Parathyroid adenoma (tissue), 2 donors: ENCODE data around the gene AKIRIN2.

Experiments used
- H2AFZ ChIP-seq: fragments of 300-600 bp; sonication (generic); one replicate; pipeline ENCODE4 v1.7.0; 2017; ENCODE audit warnings: antibody characterized with exemption, mild to moderate bottlenecking
- H3K27ac ChIP-seq: fragments of 300-600 bp; sonication (generic); one replicate; pipeline ENCODE4 v1.7.0; 2017
- H3K27me3 ChIP-seq: fragments of 300-600 bp; sonication (generic); one replicate; pipeline ENCODE4 v1.7.0; 2017; ENCODE audit warnings: low read length; ENCODE audit not compliant: control insufficient read depth, insufficient read depth
- H3K36me3 ChIP-seq: fragments of 300-600 bp; sonication (generic); one replicate; pipeline ENCODE4 v1.7.0; 2017; ENCODE audit warnings: low read length; ENCODE audit not compliant: control insufficient read depth, insufficient read depth
- H3K4me1 ChIP-seq: fragments of 300-600 bp; sonication (generic); one replicate; pipeline ENCODE4 v1.7.0; 2017; ENCODE audit warnings: control low read depth
- H3K4me2 ChIP-seq: fragments of 300-600 bp; sonication (generic); one replicate; pipeline ENCODE4 v1.7.0; 2017; ENCODE audit warnings: low read length
- H3K4me3 ChIP-seq: fragments of 300-600 bp; sonication (generic); one replicate; pipeline ENCODE4 v1.7.0; 2017; ENCODE audit warnings: low read depth, low read length
- H3K79me2 ChIP-seq: fragments of 300-600 bp; sonication (generic); one replicate; pipeline ENCODE4 v1.7.0; 2017; ENCODE audit warnings: control low read depth
- H3K9ac ChIP-seq: fragments of 300-600 bp; sonication (generic); one replicate; pipeline ENCODE4 v1.7.0; 2017; ENCODE audit warnings: mild to moderate bottlenecking
- H3K9me3 ChIP-seq: fragments of 300-600 bp; sonication (generic); one replicate; pipeline ENCODE4 v1.7.0; 2017; ENCODE audit warnings: low read length; ENCODE audit not compliant: control insufficient read depth
- TF ChIP-seq, protein P1 (sequence below): fragments of 300-600 bp; sonication (generic); IDR thresholded peaks from one replicate; pipeline ENCODE4 v1.7.0; 2017; ENCODE audit warnings: antibody characterized with exemption, mild to moderate bottlenecking
- donor health status: primary hyperparathyroidism.

The AKIRIN2 gene

DNA sequence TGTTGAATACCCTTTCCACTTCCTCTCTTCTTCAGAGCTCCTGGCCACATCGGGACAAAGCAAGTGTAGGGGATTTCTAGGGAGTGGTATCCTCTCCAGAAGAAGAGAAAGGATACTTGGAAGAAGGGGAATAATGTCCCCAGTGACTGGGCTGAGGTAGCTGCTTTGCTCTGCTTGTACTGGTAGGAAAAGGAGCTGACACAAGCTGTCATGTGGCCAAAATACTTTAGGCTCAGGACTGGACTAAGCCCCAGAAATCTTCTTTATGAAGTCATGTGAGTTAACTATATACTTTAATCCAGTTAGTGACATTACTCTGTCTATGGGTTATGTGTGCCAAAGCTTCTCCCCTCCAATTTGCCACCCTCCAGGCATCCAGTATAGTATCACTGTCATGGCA is 40.5 kb downstream of the AKIRIN2 start:
- TF ChIP-seq, protein P1, sequence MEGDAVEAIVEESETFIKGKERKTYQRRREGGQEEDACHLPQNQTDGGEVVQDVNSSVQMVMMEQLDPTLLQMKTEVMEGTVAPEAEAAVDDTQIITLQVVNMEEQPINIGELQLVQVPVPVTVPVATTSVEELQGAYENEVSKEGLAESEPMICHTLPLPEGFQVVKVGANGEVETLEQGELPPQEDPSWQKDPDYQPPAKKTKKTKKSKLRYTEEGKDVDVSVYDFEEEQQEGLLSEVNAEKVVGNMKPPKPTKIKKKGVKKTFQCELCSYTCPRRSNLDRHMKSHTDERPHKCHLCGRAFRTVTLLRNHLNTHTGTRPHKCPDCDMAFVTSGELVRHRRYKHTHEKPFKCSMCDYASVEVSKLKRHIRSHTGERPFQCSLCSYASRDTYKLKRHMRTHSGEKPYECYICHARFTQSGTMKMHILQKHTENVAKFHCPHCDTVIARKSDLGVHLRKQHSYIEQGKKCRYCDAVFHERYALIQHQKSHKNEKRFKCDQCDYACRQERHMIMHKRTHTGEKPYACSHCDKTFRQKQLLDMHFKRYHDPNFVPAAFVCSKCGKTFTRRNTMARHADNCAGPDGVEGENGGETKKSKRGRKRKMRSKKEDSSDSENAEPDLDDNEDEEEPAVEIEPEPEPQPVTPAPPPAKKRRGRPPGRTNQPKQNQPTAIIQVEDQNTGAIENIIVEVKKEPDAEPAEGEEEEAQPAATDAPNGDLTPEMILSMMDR, result no peak
- no peaks in the 10 kb centered on the region for H3K9me3 ChIP-seq
- H2AFZ ChIP-seq, result no peak overlapping the region
- H3K36me3 ChIP-seq, result no peaks in the 10 kb centered on the region
- H3K27ac ChIP-seq, result no peak overlapping the region
- no peaks in the 10 kb centered on the region for H3K27me3 ChIP-seq
- H3K4me2 ChIP-seq, result no peak overlapping the region
- no peak overlapping the region for H3K4me3 ChIP-seq
- H3K79me2 ChIP-seq, result no peaks in the 10 kb centered on the region
- no peaks in the 10 kb centered on the region for H3K4me1 ChIP-seq
- no peak overlapping the region for H3K9ac ChIP-seq

DNA sequence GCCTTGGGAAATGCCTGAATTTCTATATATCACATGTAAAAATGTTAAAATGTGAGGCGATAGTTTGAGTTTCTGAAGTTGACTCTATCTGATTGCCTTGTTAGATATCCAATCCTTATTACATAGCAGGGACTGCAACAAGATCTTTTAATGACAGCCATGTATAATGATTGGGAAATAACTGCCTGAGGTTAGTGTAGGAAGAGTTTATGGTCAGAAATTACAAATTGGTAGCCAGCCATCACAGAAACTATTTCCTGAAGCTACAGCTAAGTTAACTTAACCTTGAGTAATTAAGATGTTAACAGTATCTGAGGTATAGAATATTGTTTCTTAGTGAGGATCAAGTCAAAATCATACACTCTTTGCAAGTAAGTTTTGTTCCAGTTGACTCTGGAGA is 41.0 kb downstream of the AKIRIN2 start:
- Histone ChIP-seq H3K79me2 (no peaks in the 10 kb centered on the region), H2AFZ (no peak overlapping the region), H3K9ac (no peak overlapping the region), H3K4me3 (no peak overlapping the region), H3K4me1 (no peaks in the 10 kb centered on the region), H3K27me3 (no peaks in the 10 kb centered on the region), H3K4me2 (no peak overlapping the region), H3K9me3 (no peaks in the 10 kb centered on the region), H3K27ac (no peak overlapping the region), H3K36me3 (no peaks in the 10 kb centered on the region)
- TF ChIP-seq, protein P1, result no peak

DNA sequence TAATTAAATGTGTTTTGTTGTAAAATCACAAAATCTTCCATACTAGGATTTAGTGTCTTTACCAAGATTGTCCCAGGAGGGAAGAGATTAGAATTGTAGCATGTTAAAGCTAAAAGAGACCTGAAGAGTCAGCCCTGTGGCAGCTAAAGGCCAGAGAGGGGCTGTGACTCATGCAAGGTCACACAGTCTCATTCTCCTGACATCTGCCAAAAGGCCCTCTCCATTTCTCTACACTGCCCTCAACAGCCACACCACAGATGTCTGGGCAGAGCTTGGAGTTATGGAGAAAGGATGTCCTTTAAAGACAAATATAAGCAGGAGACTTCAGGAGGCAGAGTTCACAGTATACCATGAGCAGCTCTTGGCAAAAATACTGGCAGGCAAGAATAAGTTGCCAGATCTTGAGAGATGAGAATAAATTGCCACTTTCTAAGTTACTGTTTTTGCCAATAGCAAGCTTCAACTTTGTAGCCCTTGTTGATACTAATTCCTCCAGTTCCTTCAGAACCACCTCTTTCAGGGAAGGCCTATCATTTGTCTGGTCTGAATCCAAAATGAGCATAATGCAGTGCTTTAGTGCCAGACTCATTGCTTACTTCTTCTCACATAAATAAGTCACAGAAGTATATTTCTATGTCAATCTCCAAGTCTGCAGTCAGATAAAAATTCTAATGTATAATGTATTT is 41.7 kb downstream of the AKIRIN2 start:
- Histone ChIP-seq H3K4me2 (no peak overlapping the region), H3K27me3 (no peaks in the 10 kb centered on the region), H3K4me3 (no peak overlapping the region), H3K4me1 (no peaks in the 10 kb centered on the region), H3K36me3 (no peaks in the 10 kb centered on the region), H3K9me3 (no peaks in the 10 kb centered on the region), H2AFZ (no peak overlapping the region), H3K79me2 (no peaks in the 10 kb centered on the region), H3K27ac (no peak overlapping the region), H3K9ac (no peak overlapping the region)
- TF ChIP-seq, protein P1, result no peak

DNA sequence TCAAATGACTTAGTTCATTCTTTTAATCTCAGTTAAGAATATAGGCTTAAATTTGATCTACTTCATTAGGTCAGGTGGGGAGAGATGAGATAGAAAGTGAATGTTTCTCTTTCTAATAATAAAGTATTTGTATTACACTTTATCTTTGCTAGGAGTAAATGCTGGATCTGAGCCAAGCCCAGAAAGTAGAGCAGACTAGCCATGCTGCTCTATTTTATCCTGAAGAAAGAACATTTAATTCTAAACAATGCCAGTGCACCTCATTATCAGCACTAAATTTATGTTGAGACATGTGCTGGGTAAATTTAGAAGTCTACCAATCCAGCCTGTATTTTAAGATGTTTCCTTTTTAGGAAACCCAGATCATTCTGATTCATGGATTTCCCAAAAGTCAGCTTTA is 43.5 kb downstream of the AKIRIN2 start:
- H3K79me2 ChIP-seq, result no peaks in the 10 kb centered on the region
- H3K9me3 ChIP-seq, result no peaks in the 10 kb centered on the region
- H3K36me3 ChIP-seq, result no peaks in the 10 kb centered on the region
- H3K4me3 ChIP-seq, result no peak overlapping the region
- no peak overlapping the region for H3K4me2 ChIP-seq
- no peaks in the 10 kb centered on the region for H3K27me3 ChIP-seq
- TF ChIP-seq, protein P1, result no peak
- no peak overlapping the region for H3K9ac ChIP-seq
- H3K4me1 ChIP-seq, result no peaks in the 10 kb centered on the region
- H3K27ac ChIP-seq, result no peak overlapping the region
- H2AFZ ChIP-seq, result no peak overlapping the region

DNA sequence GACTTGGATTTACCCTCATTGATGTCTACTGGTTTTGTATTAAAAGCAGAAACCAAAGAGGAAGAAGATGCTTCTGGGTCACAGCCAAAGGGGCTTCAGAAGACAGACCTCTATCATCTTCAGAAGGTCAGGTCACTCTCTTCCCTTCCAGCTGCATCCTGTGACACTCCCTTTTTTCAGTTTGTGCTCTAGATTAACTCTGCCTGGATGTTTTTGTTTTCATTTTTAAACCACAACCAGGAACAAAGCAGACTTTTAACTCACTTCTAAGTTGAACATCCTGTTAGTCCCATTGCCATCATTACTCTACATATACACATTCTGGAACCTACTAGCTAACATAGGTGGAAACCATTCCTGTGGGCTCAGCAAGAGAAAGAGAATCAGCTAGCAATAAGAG is 45.2 kb downstream of the AKIRIN2 start:
- H3K4me1 ChIP-seq, result no peaks in the 10 kb centered on the region
- no peak overlapping the region for H3K4me3 ChIP-seq
- no peaks in the 10 kb centered on the region for H3K36me3 ChIP-seq
- H3K27me3 ChIP-seq, result no peaks in the 10 kb centered on the region
- H3K9ac ChIP-seq, result no peak overlapping the region
- H3K4me2 ChIP-seq, result no peak overlapping the region
- no peaks in the 10 kb centered on the region for H3K79me2 ChIP-seq
- H3K27ac ChIP-seq, result no peak overlapping the region
- no peak overlapping the region for H2AFZ ChIP-seq
- TF ChIP-seq, protein P1, result no peak
- H3K9me3 ChIP-seq, result no peaks in the 10 kb centered on the region
